GM19455 (cell line): ENCODE data around the gene MYO16.

Source experiments
- ATAC-seq: cut with Tn5 transposase; IDR thresholded peaks from one replicate; pipeline ENCODE4 v1.9.1; 2021; ENCODE audit not compliant: unreplicated experiment

Gene MYO16

DNA sequence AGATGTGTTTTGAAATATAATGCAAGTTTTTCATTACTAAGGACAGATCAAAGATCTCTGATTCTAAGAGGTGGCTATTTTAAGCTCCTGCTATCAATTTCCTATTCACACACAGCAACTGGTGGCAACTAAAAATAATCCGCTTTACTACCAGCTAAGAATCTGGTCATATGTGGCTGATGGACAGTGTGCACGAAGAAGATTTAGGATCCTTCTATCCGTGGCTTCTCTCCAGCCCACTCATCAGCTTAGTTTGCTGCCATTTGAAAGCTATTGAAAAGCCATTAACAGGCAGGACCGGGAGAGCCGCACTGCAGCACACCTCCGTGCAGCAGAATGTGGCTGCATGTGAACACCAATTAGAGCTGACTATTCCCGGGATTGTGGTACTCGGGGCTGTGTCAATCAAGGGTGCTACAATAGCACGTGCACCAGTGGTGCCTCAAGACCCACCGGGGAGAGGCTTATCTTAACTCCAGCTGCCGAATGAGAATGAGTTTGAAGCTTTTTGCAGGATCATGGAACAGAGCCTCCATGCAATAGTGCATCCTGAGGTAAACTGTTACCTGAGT is at the start of gene MYO16:
Gene MYO16 (plus strand): TSS at position 431 of the 572 bp plus-strand sequence. CDS start 234 bp downstream, outside the sequence.
- no peak for ATAC-seq

GRCh38 chr13:108586826-108587225 is 42.6 kb upstream of the MYO16 start:
- ATAC-seq, result no peak

DNA sequence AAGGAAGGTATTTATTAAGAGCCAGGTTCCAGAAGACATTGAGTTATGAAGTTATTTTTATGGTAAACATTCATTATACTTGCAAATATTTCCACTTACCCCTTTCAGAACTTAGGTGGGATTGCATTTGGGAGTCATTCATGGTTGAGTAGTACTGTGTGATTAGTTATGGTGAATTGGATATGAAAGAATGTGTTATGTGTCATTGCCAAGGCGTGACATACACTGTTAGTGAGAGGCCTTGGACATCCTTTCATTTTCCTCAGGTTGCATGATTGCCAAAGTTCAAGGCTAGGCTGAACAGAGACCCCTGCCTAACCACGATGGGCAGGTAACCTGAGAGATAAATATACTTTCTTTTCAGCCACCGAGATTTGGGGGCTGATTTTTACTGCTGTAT is 40.9 kb upstream of the MYO16 start:
- no peak for ATAC-seq

DNA sequence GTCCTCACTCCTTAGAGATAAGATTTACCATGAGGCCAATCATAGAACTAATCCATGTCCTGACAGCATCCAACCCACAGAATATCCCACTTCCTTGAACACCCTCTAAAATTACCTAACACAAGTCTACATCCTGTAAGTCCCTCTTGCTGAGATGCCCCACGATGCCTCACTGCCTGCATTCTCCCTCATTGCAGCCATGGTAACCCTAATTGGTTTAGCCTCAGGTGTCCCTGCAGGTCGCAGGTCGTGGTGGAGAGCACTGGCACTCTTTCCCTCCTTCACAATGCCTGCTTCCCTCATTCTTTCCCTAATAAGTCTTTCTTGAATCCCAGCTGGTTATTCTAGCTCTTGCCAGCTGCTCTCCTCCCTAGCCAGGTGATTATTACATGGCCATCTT is 35.3 kb upstream of the MYO16 start:
- no peak for ATAC-seq

- ATAC-seq, result no peak
Observed at GRCh38 chr13:108595436-108596274, 33.8 kb upstream of the MYO16 start.

DNA sequence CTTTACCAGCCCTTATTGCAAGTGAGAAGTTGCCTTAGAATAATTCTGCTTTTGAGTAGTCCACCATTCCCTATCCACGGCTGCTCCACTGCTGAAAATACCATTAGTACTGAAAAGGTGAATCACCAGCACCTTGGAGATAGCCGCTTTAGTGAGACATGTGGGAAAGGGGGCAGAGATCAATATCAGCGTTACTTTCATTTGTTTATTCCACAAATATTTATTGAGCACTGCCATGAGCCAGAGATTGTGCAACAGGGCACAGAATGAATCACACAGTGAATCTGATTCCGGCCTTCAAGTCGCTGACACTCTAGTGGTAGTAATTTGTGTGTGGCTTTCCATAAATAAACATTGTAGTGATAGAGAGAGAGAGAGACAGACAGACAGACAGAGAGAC is 31.5 kb upstream of the MYO16 start:
- ATAC-seq, result no peak

DNA sequence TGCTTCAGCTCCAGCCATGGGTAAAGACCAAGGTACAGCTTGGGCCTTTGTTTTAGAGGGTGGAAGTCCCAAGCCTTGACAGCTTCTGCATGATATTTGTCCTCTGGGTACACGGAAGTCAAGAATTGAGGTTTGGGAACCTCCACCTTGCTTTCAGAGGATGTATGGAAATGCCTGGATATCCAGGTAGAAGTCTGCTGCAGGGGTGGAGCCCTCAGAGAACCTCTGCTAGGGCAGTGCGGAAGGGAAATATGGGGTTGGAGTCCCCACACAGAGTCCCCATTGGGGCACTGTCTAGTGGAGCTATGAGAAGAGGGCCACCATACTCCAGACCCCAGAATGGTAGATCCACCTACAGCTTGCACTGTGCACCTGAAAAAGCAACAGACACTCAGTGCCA is 23.0 kb upstream of the MYO16 start:
- no peak for ATAC-seq

- ATAC-seq, result no peak
Observed at GRCh38 chr13:108609353-108609752, 20.1 kb upstream of the MYO16 start.

GRCh38 chr13:108610507-108610906 is 18.9 kb upstream of the MYO16 start:
- ATAC-seq, result no peak

- ATAC-seq, result no peak
Observed at GRCh38 chr13:108615241-108615640, 14.2 kb upstream of the MYO16 start.

DNA sequence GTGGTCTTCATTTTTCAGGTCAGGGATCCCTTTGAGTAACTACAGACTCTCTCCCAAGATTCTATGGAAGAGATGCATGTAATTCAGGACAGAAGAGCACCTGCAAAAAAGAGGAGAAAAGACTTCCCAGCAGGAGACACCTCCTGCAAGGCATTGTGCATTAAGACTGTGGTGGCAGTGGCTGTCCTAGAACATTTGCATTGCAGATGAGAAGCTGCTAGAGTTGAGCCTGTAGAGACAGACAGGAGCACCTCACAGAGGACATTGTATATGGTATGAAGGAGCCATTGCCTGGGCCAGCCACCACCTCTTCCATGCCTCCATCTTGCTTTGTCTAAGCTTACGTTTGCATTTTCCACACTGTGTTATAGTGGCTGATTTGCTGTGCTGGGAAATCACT is 11.2 kb upstream of the MYO16 start:
- ATAC-seq, result no peak

DNA sequence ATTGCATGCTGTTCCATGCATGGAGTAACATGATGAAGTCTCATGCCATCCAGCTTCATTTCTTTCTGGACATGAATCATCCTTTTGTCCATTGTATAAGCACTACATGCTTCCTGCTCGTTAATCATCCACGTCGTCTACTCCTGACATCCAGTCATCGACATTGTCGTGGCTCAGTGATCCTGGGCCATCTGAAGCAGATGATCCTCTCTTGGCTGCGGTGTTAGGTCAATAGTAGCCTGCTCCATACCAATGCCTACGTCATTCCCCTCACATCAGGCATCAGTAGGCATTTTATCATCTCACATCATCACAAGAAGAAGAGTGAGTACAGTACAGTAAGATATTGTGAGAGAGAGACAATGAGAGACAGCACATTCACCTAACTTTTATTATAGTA is 7.9 kb upstream of the MYO16 start:
- no peak for ATAC-seq

DNA sequence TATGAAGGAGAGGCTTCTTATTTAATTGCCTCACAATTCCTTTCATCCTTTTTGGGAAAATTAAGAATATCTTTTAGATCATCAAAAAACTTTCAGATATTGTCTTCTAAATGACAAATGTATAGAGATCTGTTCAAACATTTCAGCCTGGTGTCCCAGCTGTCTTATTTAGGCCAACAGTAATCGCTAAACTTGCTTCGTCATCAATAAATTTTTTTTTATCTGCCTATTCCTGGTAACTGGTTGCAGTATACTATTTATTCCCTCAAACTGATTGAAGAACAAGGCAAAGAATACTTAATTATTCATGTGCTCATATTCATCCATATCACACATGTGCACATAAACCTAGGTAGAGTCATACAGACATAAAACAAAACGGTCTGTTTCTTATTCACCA is 5.3 kb upstream of the MYO16 start:
- ATAC-seq, result no peak

GRCh38 chr13:108624979-108625378 is 4.4 kb upstream of the MYO16 start:
- ATAC-seq, result no peak

GRCh38 chr13:108629988-108630387 is 577 bp downstream of the MYO16 start:
- ATAC-seq, result no peak

GRCh38 chr13:108632649-108633167 is 3.3 kb downstream of the MYO16 start:
- no peak for ATAC-seq

DNA sequence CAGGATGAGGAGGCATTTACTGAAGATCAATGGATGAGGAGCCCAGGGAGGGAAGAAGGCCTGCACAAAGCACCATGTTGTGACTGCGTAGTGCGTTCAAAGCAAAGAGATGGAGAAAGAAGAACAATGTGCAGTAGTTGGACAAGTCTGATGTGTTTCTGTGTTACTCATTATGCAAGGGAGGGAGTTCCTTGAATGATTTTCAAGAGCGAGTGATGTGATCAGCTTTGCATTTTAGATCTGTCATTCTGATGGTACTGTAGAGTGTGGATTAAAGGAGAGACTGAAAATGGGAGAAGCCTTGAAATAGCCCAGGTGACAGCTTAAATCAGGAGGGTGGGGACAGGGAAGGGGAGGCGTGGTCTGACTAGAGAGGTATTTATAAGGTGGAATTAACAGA is 9.5 kb downstream of the MYO16 start:
- ATAC-seq, result no peak

DNA sequence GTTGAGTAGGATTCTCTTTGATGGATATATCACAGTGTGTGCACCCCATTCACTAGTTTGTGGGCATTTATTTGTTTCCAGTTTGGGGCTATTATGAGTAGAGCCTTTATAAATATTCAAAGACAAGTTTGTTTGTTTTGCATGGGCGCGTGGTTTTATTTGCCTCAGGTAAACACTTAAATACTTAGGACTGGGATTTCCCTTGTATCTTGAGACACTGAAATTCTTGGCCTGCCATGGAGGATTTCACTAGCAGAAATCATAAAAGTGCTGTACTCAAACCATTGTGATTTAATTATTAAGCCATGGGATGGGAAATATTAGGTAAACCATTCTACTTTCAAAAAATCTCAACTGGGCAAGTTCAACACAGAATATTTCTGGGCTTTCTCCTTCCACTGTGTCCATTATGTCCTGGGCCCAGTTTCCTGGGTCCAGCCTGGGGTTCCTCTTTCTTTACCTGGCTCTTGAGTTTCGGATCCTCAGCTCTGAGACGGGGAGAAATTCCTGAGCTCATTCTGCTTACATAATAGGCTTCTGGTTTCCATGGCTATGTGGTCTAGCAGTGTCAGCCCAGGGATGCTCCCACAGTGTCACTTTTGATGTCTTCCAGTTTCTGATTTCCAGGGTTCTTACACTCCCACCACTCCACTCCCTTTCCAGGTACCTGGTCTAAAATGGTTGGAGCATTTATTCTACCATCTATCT is 14.4 kb downstream of the MYO16 start:
- no peak for ATAC-seq

DNA sequence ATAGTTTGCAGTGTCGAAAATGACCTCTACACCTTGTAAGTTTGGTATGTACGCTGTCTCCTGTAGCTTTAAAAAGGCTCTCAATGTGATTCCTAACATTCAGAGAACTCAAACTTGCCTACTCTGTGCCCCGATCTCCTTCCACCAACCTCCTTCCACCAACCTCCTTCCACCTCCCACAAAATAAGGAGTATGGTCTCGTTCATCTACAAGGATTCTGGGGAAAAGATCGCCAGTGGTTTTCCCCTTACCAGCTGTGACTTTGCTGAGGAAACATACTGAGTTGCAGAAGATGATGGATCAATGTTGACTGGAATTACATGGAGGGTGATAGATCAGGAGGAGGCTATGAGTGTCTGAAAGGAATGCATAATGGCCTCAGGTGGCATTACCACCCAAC is 16.0 kb downstream of the MYO16 start:
- no peak for ATAC-seq

DNA sequence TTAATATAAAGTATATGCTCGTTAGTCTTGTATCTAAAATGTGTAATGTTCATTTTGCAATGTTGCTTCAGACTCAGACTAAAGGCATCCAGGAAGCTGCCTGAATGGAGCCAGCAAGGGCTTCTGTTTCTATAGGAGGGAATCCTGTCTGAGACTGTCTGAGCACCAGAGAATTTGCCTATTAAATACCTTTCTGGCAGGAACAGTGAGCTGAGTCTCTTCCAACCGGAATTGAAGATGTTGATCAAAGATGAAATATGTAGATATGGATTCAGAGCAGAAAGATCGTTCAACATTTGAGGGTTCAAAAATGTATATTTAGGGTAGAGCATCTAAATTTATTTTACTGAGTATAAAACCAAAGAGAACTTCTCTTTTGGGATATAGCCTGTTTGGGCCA is 20.9 kb downstream of the MYO16 start:
- no peak for ATAC-seq

- ATAC-seq, result no peak
Observed at GRCh38 chr13:108656742-108657141, 27.3 kb downstream of the MYO16 start.

GRCh38 chr13:108657519-108657918 is 28.1 kb downstream of the MYO16 start:
- ATAC-seq, result no peak
